Adipocyte (in vitro differentiated cells): ENCODE data around the gene PADI6.

Experiments used
- DNase-seq: peaks from one replicate; pipeline ENCODE4 v3.0.0-alpha.2; 2015; ENCODE audit warnings: low read depth
- H3K27me3 ChIP-seq: replicated peaks from 2 replicates; pipeline ENCODE4 v1.7.0; 2013; ENCODE audit warnings: mild to moderate bottlenecking, low read length, moderate library complexity; ENCODE audit not compliant: control insufficient read depth, insufficient read depth
- H3K36me3 ChIP-seq: 2 replicates; pipeline ENCODE4 v1.7.0; 2013; ENCODE audit warnings: low read length, mild to moderate bottlenecking, moderate library complexity; ENCODE audit not compliant: control insufficient read depth, insufficient read depth, severe bottlenecking
- H3K4me1 ChIP-seq: 2 replicates; pipeline ENCODE4 v1.7.0; 2013; ENCODE audit warnings: mild to moderate bottlenecking, low read length, moderate library complexity; ENCODE audit not compliant: control insufficient read depth, insufficient read depth
- H3K4me3 ChIP-seq: 2 replicates; pipeline ENCODE4 v1.7.0; 2013; ENCODE audit warnings: mild to moderate bottlenecking, low read length, moderate library complexity
- H3K9ac ChIP-seq: 2 replicates; pipeline ENCODE4 v1.7.0; 2013; ENCODE audit warnings: mild to moderate bottlenecking, low read length, moderate library complexity
- H3K9me3 ChIP-seq: 2 replicates; pipeline ENCODE4 v1.7.0; 2013; ENCODE audit warnings: mild to moderate bottlenecking, low read length, moderate library complexity; ENCODE audit not compliant: control insufficient read depth

PADI6 gene

DNA sequence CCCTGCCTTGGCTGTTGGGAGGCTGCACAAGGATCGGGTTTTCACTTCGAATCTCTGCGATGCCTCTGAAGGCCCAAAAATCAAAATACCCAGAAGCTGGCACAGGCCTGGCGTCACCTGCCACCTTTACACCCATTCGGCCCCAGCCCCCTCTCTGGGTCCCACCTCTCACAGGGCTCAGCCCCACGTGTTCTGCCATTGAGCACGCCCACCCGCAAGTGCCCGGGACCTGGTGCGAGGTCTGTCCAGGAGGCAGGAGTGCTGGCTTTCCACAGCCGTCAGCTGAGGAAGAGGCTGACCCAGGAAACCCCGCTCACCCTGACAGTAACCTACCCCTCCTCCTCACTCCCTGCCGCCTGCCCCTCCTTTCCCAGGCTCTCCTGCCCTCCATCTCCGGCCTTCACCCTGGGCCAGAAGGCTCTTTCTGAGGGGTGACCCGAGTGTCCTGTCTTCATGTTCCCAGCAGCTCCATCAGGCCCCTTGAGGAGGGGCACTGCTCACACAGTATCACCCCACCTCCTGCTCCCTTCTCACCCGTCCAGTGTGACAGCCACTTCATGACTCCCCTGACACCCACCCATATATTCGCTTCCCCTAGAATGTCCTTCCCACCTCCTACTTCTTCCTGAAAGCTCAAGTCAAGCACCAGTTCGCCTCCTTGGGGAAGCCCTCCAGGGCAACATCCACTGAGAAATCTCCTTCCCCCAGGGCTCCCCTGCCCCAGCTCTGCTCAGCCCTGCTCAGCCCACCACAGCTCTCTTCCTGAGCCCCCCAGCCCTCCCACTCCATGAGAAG lies 54.0 kb downstream of the PADI6 start:
- Histone ChIP-seq H3K36me3 (peaks cover 81% of the 10 kb centered on the region), H3K9ac (no peak overlapping the region), H3K4me1 (peaks cover 15% of the 10 kb centered on the region), H3K27me3 (no peaks in the 10 kb centered on the region), H3K4me3 (no peak overlapping the region), H3K9me3 (no peaks in the 10 kb centered on the region)
- DNase-seq, result no peak

DNA sequence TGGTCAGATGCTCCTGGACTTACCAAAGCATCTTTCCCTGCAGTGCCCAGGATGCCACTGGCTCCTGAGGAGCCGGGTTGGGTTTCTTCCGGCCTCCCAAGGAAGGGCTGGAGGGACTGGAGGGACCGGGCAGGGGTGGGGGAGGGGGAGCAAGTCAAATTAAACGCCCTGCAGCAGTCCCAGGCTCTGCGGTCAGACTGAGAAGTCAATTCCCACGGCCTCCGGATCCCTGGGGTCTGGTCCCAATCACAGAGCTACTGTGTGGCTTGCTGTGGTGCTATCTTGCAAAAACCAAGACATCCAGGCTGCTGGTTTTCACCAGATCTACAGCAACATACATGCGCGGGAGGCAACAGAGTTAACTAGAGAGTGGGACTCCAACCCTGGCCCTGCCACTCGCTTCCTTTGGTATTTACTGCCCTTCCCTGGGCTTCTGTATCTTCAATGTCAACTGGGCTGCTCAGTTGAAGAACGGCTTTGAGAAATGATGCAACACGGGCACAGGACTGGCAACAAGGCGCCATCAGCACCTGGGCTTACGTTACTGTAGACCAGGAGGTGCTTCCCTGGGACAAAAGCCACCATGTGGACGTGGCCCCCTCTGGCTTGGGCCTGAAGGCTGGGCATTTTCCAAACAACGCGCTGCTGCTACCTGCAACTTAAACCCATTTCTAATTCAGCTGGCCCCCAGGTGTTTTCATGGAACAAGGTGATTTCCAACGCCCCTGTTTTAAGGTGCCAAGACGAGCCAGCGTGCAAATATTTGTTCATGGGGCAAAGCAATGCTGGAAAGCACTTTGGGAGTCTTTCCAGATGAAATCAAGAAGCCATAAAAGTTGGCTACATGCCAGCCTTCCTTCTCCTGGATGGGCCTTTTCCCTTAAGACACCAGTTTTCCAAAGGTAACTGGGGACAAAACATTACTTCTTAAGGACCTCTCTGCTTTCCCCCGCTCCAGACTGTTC lies 56.0 kb downstream of the PADI6 start:
- Histone ChIP-seq H3K4me3 (no peak overlapping the region), H3K9me3 (no peaks in the 10 kb centered on the region), H3K4me1 (peaks cover 15% of the 10 kb centered on the region), H3K27me3 (no peaks in the 10 kb centered on the region), H3K9ac (no peak overlapping the region), H3K36me3 (peaks cover 69% of the 10 kb centered on the region)
- no peak for DNase-seq

DNA sequence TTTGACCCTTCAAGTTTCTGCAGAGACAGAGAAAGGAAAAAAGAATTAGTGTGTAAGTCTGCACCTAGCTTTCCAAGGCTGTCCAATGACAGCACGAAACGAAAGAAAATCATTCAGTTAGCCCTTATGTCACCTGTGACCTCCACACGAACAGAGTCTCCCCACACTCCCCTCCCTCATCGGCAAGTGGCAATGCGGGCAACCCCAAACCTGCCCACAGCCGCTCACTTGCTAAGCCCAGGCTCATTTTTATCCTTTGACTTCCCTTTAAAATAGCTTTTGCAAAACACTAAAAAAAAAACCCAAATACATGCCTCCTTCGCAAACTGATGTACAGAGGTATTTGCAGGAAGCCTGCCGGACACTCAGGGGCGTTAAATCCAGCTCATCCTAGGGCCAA lies 57.2 kb downstream of the PADI6 start:
- no peak overlapping the region for H3K4me3 ChIP-seq
- no peak overlapping the region for H3K9ac ChIP-seq
- no peak for DNase-seq
- no peaks in the 10 kb centered on the region for H3K27me3 ChIP-seq
- peaks cover 58% of the 10 kb centered on the region for H3K36me3 ChIP-seq
- no peaks in the 10 kb centered on the region for H3K9me3 ChIP-seq
- H3K4me1 ChIP-seq, result peaks cover 8% of the 10 kb centered on the region

DNA sequence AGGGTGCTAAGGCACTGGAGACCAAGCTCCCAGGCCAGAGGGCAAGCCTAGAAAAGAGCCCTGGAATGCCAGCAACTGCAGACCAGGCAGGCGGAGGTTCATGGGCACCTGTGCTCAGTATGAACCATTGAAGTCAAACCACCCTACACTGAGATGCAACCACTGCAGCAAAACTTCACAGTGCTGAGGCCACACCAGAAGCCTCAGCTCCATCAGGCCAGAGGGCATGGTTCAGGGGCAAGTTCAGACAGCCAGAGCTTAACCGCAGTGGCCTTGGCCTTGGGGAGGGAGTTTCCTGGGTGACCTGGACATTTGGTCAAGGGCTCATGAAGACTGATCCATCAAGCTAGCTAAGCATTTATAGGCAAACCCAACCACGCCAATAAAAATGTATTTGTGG lies 60.4 kb downstream of the PADI6 start:
- Histone ChIP-seq H3K27me3 (no peaks in the 10 kb centered on the region), H3K9ac (no peak overlapping the region), H3K4me1 (peaks cover 20% of the 10 kb centered on the region), H3K36me3 (peaks cover 27% of the 10 kb centered on the region), H3K9me3 (no peaks in the 10 kb centered on the region), H3K4me3 (no peak overlapping the region)
- no peak for DNase-seq

DNA sequence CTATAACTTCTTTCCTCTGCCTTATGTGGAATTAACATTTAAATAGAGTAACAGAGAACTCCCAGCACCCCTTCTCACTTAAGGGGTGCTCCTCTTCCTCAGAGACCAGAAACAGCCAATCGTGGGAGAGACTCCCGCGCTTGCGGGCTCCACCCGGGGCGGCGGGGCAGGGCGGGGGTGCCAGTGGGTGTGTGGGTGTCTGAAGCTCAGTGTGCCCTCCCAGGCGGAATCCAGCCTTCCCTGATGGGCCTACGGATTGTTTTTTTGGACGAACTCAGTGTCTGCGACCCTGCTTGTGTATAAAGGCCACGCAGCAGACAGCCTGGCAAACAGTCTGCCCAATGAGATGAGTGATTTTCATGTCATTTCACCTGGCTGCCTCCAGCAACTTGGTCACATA lies 61.3 kb downstream of the PADI6 start:
- Histone ChIP-seq H3K9ac (no peak overlapping the region), H3K9me3 (no peaks in the 10 kb centered on the region), H3K4me3 (no peak overlapping the region), H3K4me1 (peaks cover 20% of the 10 kb centered on the region), H3K36me3 (peaks cover 18% of the 10 kb centered on the region), H3K27me3 (no peaks in the 10 kb centered on the region)
- no peak for DNase-seq

DNA sequence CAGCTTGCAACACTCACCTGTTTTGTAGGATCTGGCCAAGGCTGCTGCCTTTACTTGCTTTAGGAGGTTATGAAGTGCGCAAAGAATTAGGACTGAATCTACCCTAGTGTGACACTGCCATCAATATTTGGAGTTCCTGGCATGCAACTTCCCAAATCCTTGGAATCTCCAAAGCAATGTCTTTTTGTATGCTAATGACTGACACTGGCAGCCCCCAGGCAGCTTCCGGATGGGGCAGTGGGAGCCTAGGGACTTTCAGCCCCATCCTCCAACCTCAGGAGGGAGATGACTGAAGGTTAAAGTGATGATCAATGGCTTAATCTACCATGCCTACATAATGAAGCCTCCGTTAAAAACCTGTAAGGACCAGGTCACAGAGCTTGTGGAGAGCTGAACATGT lies 62.0 kb downstream of the PADI6 start:
- no peak for DNase-seq
- Histone ChIP-seq H3K27me3 (no peaks in the 10 kb centered on the region), H3K4me1 (peaks cover 20% of the 10 kb centered on the region), H3K9me3 (no peaks in the 10 kb centered on the region), H3K4me3 (no peak overlapping the region), H3K9ac (no peak overlapping the region), H3K36me3 (peaks cover 11% of the 10 kb centered on the region)

DNA sequence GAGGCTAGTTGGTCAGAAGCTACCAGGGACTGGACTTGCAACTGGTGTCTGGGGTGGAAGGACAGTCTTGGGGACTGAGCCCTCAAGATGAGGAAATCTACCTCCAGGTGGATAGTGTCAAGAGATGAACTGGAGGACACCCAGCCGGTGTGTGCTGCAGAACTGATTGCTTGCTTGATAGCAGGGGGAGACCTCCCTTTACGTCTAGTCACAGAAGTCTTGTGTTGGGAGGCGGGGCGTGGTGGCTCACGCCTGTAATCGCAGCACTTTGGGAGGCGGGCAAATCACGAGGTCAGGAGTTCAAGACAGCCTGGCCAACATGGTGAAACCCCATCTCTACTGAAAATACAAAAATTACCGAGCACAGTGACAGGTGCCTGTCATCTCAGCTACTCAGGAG lies 62.6 kb downstream of the PADI6 start:
- Histone ChIP-seq H3K4me1 (peaks cover 20% of the 10 kb centered on the region), H3K36me3 (peaks cover 5% of the 10 kb centered on the region), H3K9ac (no peak overlapping the region), H3K4me3 (no peak overlapping the region), H3K9me3 (no peaks in the 10 kb centered on the region), H3K27me3 (no peaks in the 10 kb centered on the region)
- DNase-seq, result no peak

DNA sequence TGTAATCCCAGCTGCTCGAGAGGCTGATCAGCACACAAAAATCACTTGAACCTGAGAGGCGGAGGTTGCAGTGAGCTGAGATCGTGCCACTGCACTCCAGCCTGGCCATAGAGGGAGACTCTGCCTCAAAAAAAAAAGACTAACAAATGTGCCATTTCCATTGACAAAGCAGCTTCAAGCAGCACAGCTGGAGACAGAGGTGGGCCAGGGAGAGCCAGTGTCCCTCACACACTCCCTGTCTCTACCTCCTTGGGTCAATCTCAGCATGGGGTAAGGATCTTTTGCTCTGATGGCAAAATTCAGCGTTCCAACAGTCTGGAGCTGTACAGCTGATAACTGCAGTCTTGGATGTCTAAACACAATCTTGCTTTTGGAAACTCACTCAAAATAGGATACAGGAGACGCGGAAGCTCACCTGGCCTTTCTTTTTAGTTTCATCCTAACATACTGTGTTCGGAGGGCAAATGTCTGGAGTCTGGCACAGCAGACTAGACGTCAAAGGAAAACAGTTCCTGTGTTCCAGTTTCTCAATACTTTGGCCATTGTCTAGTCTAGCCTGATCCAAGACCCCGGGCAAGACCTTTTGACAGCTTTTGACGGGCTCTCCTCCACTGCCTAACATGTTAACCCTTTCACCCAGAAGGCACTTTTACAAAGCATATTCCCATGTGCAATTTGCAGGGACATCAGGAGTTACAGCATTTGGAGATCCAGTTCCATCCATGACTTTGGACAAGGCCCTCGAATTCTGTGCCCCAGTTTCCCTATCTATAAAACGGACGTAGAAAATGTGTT lies 64.6 kb downstream of the PADI6 start:
- Histone ChIP-seq H3K9ac (peak overlapping the region; percentile 90), H3K9me3 (no peaks in the 10 kb centered on the region), H3K4me3 (peak overlapping the region; percentile 87), H3K4me1 (peaks cover 38% of the 10 kb centered on the region), H3K36me3 (peaks cover 5% of the 10 kb centered on the region), H3K27me3 (no peaks in the 10 kb centered on the region)
- DNase-seq, result peak; percentile 29

DNA sequence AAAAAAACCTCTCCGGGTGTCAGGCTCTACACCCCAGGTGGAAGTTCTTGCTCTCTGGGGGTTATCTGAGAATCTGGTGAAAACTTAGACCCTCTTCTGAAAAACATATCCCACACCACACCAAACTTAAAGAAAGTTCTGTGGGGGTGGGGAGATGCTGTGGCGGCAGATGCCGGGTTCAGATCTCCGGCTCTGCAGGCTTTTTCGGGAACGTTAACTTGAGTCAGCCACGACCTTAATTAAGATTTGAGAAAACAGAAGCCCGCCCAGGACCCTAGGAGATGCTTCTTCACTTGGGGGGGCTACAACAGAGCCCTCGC lies 65.2 kb downstream of the PADI6 start:
- no peak for DNase-seq
- H3K9ac ChIP-seq, result peak overlapping the region; percentile 90
- peaks cover 42% of the 10 kb centered on the region for H3K4me1 ChIP-seq
- no peaks in the 10 kb centered on the region for H3K27me3 ChIP-seq
- H3K36me3 ChIP-seq, result peaks cover 5% of the 10 kb centered on the region
- H3K9me3 ChIP-seq, result no peaks in the 10 kb centered on the region
- peak overlapping the region; percentile 87 for H3K4me3 ChIP-seq

DNA sequence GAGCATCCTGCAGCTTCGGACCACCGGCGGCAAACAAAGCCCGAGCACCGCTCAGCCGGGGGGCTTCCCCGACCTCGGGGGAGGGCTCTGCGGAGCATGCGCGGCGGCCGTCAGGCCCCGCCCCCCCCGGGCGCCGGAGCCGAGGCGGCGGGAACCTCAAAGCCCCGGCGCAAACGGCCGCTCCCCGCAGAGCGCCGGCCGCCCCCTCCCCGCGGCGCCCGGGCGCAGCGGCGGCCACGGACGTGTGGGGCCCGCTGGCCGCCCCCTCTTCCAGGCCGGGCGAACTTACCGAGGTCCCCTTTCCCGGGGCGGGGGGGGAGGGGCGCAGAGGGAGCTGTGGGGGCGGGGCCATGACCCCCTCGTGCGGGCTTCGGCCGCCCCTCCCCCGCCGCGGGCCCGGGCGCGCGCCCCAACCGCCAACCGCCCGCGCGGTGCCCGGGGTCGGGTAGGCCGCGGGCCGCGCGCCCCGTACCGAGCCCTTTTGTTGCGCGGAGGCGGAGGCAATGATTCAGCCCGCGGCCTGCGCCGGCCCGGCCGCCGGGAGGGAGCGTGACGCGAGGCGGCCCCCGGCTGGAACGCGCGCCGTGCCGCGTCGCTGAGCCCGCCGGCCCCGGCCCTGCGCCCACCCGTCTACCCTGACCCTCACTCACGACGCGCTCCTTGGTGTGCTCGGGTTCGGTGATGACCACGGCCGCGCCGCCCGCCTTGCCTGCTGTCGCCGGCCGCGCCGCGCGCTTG lies 65.8 kb downstream of the PADI6 start:
- Histone ChIP-seq H3K36me3 (no peaks in the 10 kb centered on the region), H3K4me3 (peak overlapping the region; percentile 91), H3K4me1 (peaks cover 42% of the 10 kb centered on the region), H3K27me3 (no peaks in the 10 kb centered on the region), H3K9ac (peak overlapping the region; percentile 91), H3K9me3 (no peaks in the 10 kb centered on the region)
- DNase-seq, result peak; percentile 78
